Pancreas (tissue), 10 donors: Measurements from ENCODE around the gene MT1H. TPM values are rescaled to one million over a fixed set of nuclear protein-coding genes. Genes with fewer than 3 reads are reported as not detected.
"Not testable (repeated sequence)": the region's sequence is repeated elsewhere in the genome, so short reads cannot be mapped to it uniquely, and the experiment has no call there.

Experiments
- ATAC-seq, 4 donors: fragments of 200-7000 bp; cut with Tn5 transposase; one replicate each; pipeline versions ENCODE4 v1.8.0 to v1.9.1; 2020; ENCODE audit warnings: mild to moderate bottlenecking in 4 of 4, moderate library complexity in 4 of 4
- DNase-seq, 6 donors: peaks; one replicate each; pipeline ENCODE4 v3.0.0-alpha.2; 2020
- FAIRE-seq: peaks from 2 replicates; lab custom pipeline; 2012; peaks lifted over from hg19 to GRCh38; lab: Jason Lieb, UNC
- H3K27ac ChIP-seq, 4 donors: fragments of 200-600 bp; sonication (generic); 1 replicate in 3 of 4; 2 replicates in 1 of 4; pipeline versions ENCODE4 v1.5.0 to v1.8.0; 2020
- H3K27me3 ChIP-seq, 4 donors: fragments of 200-600 bp; one replicate each; pipeline ENCODE4 v1.8.0; 2021
- H3K36me3 ChIP-seq, 3 donors: fragments of 200-600 bp; sonication (generic) in 1 of 3; one replicate each; pipeline versions ENCODE4 v1.5.0 to v1.8.0; 2020 to 2021
- H3K4me1 ChIP-seq, 3 donors: fragments of 200-600 bp; one replicate each; pipeline ENCODE4 v1.8.0; 2021
- H3K4me3 ChIP-seq, 4 donors: fragments of 200-600 bp; sonication (generic) in 2 of 4; one replicate each; pipeline versions ENCODE4 v1.5.0 to v1.8.0; 2020 to 2021
- H3K9me3 ChIP-seq, 4 donors: fragments of 200-600 bp; one replicate each; pipeline ENCODE4 v1.8.0; 2021
- CTCF ChIP-seq, 4 donors: fragments of 200-600 bp; sonication (generic) in 3 of 4; IDR thresholded peaks; one replicate each; pipeline versions ENCODE4 v1.5.0 to v1.8.0; 2021; ENCODE audit warnings: antibody characterized with exemption in 4 of 4
- WGBS, 2 donors: extraction: QIAGEN DNeasy Blood & Tissue Kit; methylation state at CpG; one replicate each; pipeline ENCODE4 v1.1.7; 2013; 5-methylcytosine and 5-hydroxymethylcytosine counted together
- intact Hi-C, 3 donors: fragments of 100-400 bp; cut with DNase I; formaldehyde crosslinking; loops; one replicate each; pipeline versions ENCODE4 v1.11.1 to v1.14.2; 2022
- polyA plus RNA-seq, 2 donors: library from polyadenylated mRNA; stranded (reverse); fragments of 200-250 nt; gene quantifications; one replicate each; pipeline ENCODE4 v1.2.3, GENCODE V29; 2013
- total RNA-seq, 6 donors: library from RNA; stranded (reverse); fragmentation: NEBNext Ultra II Directional in 4 of 6; extraction: Animal tissue kit (Norgen Biotek cat#: 25700) in 4 of 6; gene quantifications; one replicate each; pipeline versions ENCODE4 v1.2.1 to v1.2.4, GENCODE V29; 2021 to 2023
- donor health status: healthy with polysubstance abuse.
- donor health status: DM: no; HTN: no; CAD: no; lungs with moderate emphysema.
- donor health status: DM: no; HTN: no; CAD: no.
- donor health status: control.
- donor health status: control.
- donor health status: Bipolar disorder and iron deficiency.
- donor health status: DM: yes; HTN: yes; CAD: no.
- donor health status: DM: no; HTN: no; CAD: no.
- donor health status: DM: no; HTN: no; CAD: no.
- donor health status: DM: yes; HTN: yes; CAD: no.

MT1H gene
- total RNA-seq (100 to 1,000 TPM in 1 of 6 donors, 10 to 100 TPM in 4, 1 to 10 TPM in 1; 8.3 to 106 (median 21.0) TPM), polyA plus RNA-seq (10 to 100 TPM; 14.9 to 71.1 TPM)

GRCh38 chr16:56669005-56669839, at the start of gene MT1H:
Gene MT1H (plus strand): TSS chr16:56669814. CDS start chr16:56669885, 71 bp downstream.
- no peak for FAIRE-seq
- DNase-seq = peak in 5 of 6 donors; percentile 60 to 90 (median 79)

GRCh38 chr16:56620339-56620897, 49.2 kb upstream of the MT1H start:
- Histone ChIP-seq H3K36me3 (no peaks in the 10 kb centered on the region), H3K27ac (no peak overlapping the region), H3K4me1 (peaks cover 3 to 19% (median 6%) of the 10 kb centered on the region in 3 donors), H3K4me3 (no peak overlapping the region), H3K27me3 (no peaks in the 10 kb centered on the region), H3K9me3 (no peaks in the 10 kb centered on the region)
- FAIRE-seq (no peak), ATAC-seq (no peak), DNase-seq (no peak)
- intact Hi-C loops = no loop called here
- 80 to 95% methylated on average over 7 to 8 of the region's 8 CpGs for WGBS, 2 donors
- no peak for TF ChIP-seq CTCF (IDR thresholded peaks at IDR 0.05)

More at GRCh38 chr16:56669005-56669839, at the start of gene MT1H:
- Histone ChIP-seq H3K4me3 (peak within 1 kb of the TSS in 3 of 4 donors; percentile 8 to 37 (median 25)), H3K9me3 (no peaks in the 10 kb centered on the region), H3K36me3 (no peaks in the 10 kb centered on the region), H3K27me3 (no peaks in the 10 kb centered on the region), H3K27ac (peak within 1 kb of the TSS in 3 of 4 donors; percentile 22 to 77 (median 68)), H3K4me1 (peaks cover 0 to 4% (median 2%) of the 10 kb centered on the region in 3 donors)
- 17 to 28% methylated on average over 36 to 38 of the region's 38 CpGs for WGBS, 2 donors
- no peak for TF ChIP-seq CTCF (IDR thresholded peaks at IDR 0.05)
- peak; percentile 44 to 73 (median 50) for ATAC-seq
- intact Hi-C loops = no loop called here

GRCh38 chr16:56621665-56622445, 47.8 kb upstream of the MT1H start:
- FAIRE-seq, H3K4me3 ChIP-seq, H3K36me3 ChIP-seq, H3K27me3 ChIP-seq, DNase-seq, intact Hi-C loops, H3K9me3 ChIP-seq, ATAC-seq, H3K27ac ChIP-seq: not testable (repeated sequence)
- WGBS, 2 donors = 80 to 82% methylated on average over 4 of the region's 4 CpGs
- H3K4me1 ChIP-seq = peaks cover 3 to 23% (median 11%) of the 10 kb centered on the region in 3 donors

GRCh38 chr16:56623184-56623583, 46.4 kb upstream of the MT1H start:
- H3K27me3 ChIP-seq, ATAC-seq, FAIRE-seq, intact Hi-C loops, H3K4me3 ChIP-seq, DNase-seq, H3K9me3 ChIP-seq, H3K27ac ChIP-seq, H3K36me3 ChIP-seq: not testable (repeated sequence)
- WGBS, 2 donors = 86 to 93% methylated on average over 5 of the region's 5 CpGs
- H3K4me1 ChIP-seq = peaks cover 3 to 16% (median 9%) of the 10 kb centered on the region in 3 donors

GRCh38 chr16:56623637-56624036, 46.0 kb upstream of the MT1H start:
- no peak for TF ChIP-seq CTCF (IDR thresholded peaks at IDR 0.05)
- Histone ChIP-seq H3K4me3 (no peak overlapping the region), H3K27ac (no peak overlapping the region), H3K27me3 (no peaks in the 10 kb centered on the region), H3K9me3 (no peaks in the 10 kb centered on the region), H3K36me3 (no peaks in the 10 kb centered on the region), H3K4me1 (peaks cover 3 to 12% (median 9%) of the 10 kb centered on the region in 3 donors)
- FAIRE-seq (no peak), DNase-seq (no peak), ATAC-seq (no peak)
- intact Hi-C loops = no loop called here
- WGBS, 2 donors = 91 to 98% methylated on average over 2 of the region's 2 CpGs
